ENCODE data around the gene FAM156B. TPM values are rescaled to one million over a fixed set of nuclear protein-coding genes. Genes with fewer than 3 reads are reported as not detected.

FAM156B gene
- total and polyA plus RNA-seq, 9 of the 15 experiments (the other 6 are each of a cell fraction or from before 2014, with no cell fraction given), result 0.24 to 32.2 (median 14.2) TPM

- TF ChIP-seq MGA (IDR thresholded peaks at IDR 0.05) (peak; percentile 45), ETV5 (CRISPR knock-in tag; IDR thresholded peaks at IDR 0.05; ENCODE audit: low read depth) (peak; percentile 77), THAP12 (CRISPR knock-in tag; IDR thresholded peaks at IDR 0.05) (no peak), XRCC5 (IDR thresholded peaks at IDR 0.05; ENCODE audit: low read depth, low read length) (0 out of 2 replicates have a peak, but pooled peaks have one; percentile 47), SAFB2 (IDR thresholded peaks at IDR 0.05; ENCODE audit: borderline replicate concordance, low read depth, low read length, severe bottlenecking) (no peak), TEAD1 (CRISPR knock-in tag; IDR thresholded peaks at IDR 0.05) (peak in 1 of 2 experiments; percentile 67; a peak in 1 of 4 replicates), ZNF263 (CRISPR knock-in tag; IDR thresholded peaks at IDR 0.05; ENCODE audit: borderline replicate concordance) (0 out of 2 replicates have a peak, but pooled peaks have one; percentile 23), KLF6 (CRISPR knock-in tag; IDR thresholded peaks at IDR 0.05; ENCODE audit: borderline replicate concordance) (0 out of 2 replicates have a peak, but pooled peaks have one; percentile 30), BHLHE40 (IDR thresholded peaks at IDR 0.05; ENCODE audit: low read length) (no peak), ZNF584 (CRISPR knock-in tag; IDR thresholded peaks at IDR 0.05; ENCODE audit: low read depth) (no peak), SMAD3 (CRISPR knock-in tag; conservative IDR thresholded peaks at IDR 0.05) (no peak), CBX3 (IDR thresholded peaks at IDR 0.05; ENCODE audit: borderline replicate concordance in 1 of 2, low read length in 2 of 2) (no peak), COPS2 (conservative IDR thresholded peaks at IDR 0.05) (no peak)
These were observed 37.8 kb downstream of the FAM156B start (continued) for GRCh38 chrX:52934704-52935469.
